Neural cell (in vitro differentiated cells): Measurements from ENCODE around the gene HBEGF. TPM values are rescaled to one million over a fixed set of nuclear protein-coding genes. Genes with fewer than 3 reads are reported as not detected.

Experiments
- H2AFZ ChIP-seq: fragments of 200-600, 300-800 bp; sonication (generic), shearing (Covaris generic); 2 replicates; pipeline ENCODE4 v1.6.0; 2014; ENCODE audit warnings: low read depth, mild to moderate bottlenecking, antibody characterized with exemption, low read length, moderate library complexity
- H3F3A ChIP-seq: fragments of 200-600 bp; shearing (Covaris generic); 2 replicates; pipeline ENCODE4 v1.6.1; 2016; ENCODE audit warnings: mild to moderate bottlenecking, moderate library complexity, mixed read lengths, antibody characterized with exemption, low read length; ENCODE audit not compliant: insufficient read depth, poor library complexity, severe bottlenecking
- H3K27ac ChIP-seq: fragments of 200-600, 300-800 bp; sonication (generic), shearing (Covaris generic); 2 replicates; pipeline ENCODE4 v1.5.1; 2014; ENCODE audit warnings: mild to moderate bottlenecking, low read length, moderate library complexity
- H3K27me3 ChIP-seq: fragments of 300-800, 200-600 bp; sonication (generic), shearing (Covaris generic); 2 replicates; pipeline ENCODE4 v1.6.0; 2014; ENCODE audit warnings: mild to moderate bottlenecking, low read depth, low read length, moderate library complexity; ENCODE audit not compliant: insufficient read depth
- H3K36me3 ChIP-seq: fragments of 300-800, 200-600 bp; sonication (generic), shearing (Covaris generic); 2 replicates; pipeline ENCODE4 v1.5.1; 2014; ENCODE audit warnings: mild to moderate bottlenecking, antibody characterized with exemption, low read length, moderate library complexity; ENCODE audit not compliant: insufficient read depth
- H3K4me2 ChIP-seq: fragments of 300-800, 200-600 bp; sonication (generic), shearing (Covaris generic); 2 replicates; pipeline ENCODE4 v1.6.0; 2014; ENCODE audit warnings: mild to moderate bottlenecking, low read length
- H3K4me3 ChIP-seq: fragments of 300-800, 200-600 bp; sonication (generic), shearing (Covaris generic); 2 replicates; pipeline ENCODE4 v1.5.1; 2014; ENCODE audit warnings: mild to moderate bottlenecking, low read length, moderate library complexity
- H3K79me2 ChIP-seq: fragments of 200-600 bp; shearing (Covaris generic); replicated peaks from 2 replicates; pipeline ENCODE4 v1.6.0; 2014; ENCODE audit warnings: mild to moderate bottlenecking, low read length, moderate library complexity; ENCODE audit not compliant: insufficient read depth
- H3K9ac ChIP-seq: fragments of 300-800, 200-600 bp; sonication (generic), shearing (Covaris generic); 2 replicates; pipeline ENCODE4 v1.6.1; 2016; ENCODE audit warnings: mild to moderate bottlenecking, low read length, mixed read lengths
- H3K9me2 ChIP-seq: fragments of 200-600 bp; shearing (Covaris generic); 2 replicates; pipeline ENCODE4 v1.6.1; 2016; ENCODE audit warnings: mild to moderate bottlenecking, low read length, mixed read lengths; ENCODE audit not compliant: insufficient read depth
- H3K9me3 ChIP-seq: fragments of 200-600, 300-800 bp; sonication (generic), shearing (Covaris generic); 2 replicates; pipeline ENCODE4 v1.6.1; 2016; ENCODE audit warnings: mild to moderate bottlenecking, mixed run types, low read length, moderate library complexity, mixed read lengths
- H4K20me1 ChIP-seq: fragments of 200-600 bp; shearing (Covaris generic); 2 replicates; pipeline ENCODE4 v1.6.1; 2016; ENCODE audit warnings: mild to moderate bottlenecking, mixed run types; ENCODE audit not compliant: insufficient read depth
- CTCF ChIP-seq: fragments of 450-650 bp; IDR thresholded peaks from 2 replicates; pipeline ENCODE4 v1.5.1; 2014; ENCODE audit warnings: antibody characterized with exemption, mild to moderate bottlenecking, moderate library complexity; ENCODE audit not compliant: poor library complexity, severe bottlenecking
- EP300 ChIP-seq: fragments of 450-650 bp; conservative IDR thresholded peaks from 2 replicates; pipeline ENCODE4 v1.6.1; 2014; ENCODE audit warnings: antibody characterized with exemption, mild to moderate bottlenecking, moderate library complexity; ENCODE audit not compliant: poor library complexity, severe bottlenecking
- EZH2 ChIP-seq: fragments of 200-600, 300-800 bp; shearing (Covaris generic), sonication (generic); IDR thresholded peaks from 2 replicates; pipeline ENCODE4 v1.6.1; 2014; ENCODE audit warnings: antibody characterized with exemption, low read length, borderline replicate concordance, mild to moderate bottlenecking; ENCODE audit not compliant: insufficient read depth, poor library complexity, severe bottlenecking
- MXI1 ChIP-seq: fragments of 450-650 bp; conservative IDR thresholded peaks from 2 replicates; pipeline ENCODE4 v1.6.1; 2014; ENCODE audit warnings: antibody characterized with exemption, mild to moderate bottlenecking; ENCODE audit not compliant: poor library complexity, severe bottlenecking
- POLR2AphosphoS5 ChIP-seq: IDR thresholded peaks from 2 replicates; pipeline ENCODE4 v1.6.1; 2012
- RAD21 ChIP-seq: fragments of 450-650 bp; conservative IDR thresholded peaks from 2 replicates; pipeline ENCODE4 v1.6.1; 2014; ENCODE audit warnings: antibody characterized with exemption, mild to moderate bottlenecking, moderate library complexity
- REST ChIP-seq: IDR thresholded peaks from 2 replicates; pipeline ENCODE4 v1.6.1; 2012; ENCODE audit warnings: borderline replicate concordance
- SMC3 ChIP-seq: fragments of 450-650 bp; conservative IDR thresholded peaks from 2 replicates; pipeline ENCODE4 v1.6.1; 2014; ENCODE audit warnings: antibody characterized with exemption, mild to moderate bottlenecking, moderate library complexity; ENCODE audit not compliant: poor library complexity
- TAF1 ChIP-seq: IDR thresholded peaks from 2 replicates; pipeline ENCODE4 v1.6.1; 2012; ENCODE audit warnings: low read depth
- polyA plus RNA-seq: library from polyadenylated mRNA; depleted of rRNA; stranded (reverse); fragments of >200 nt; gene quantifications from 2 replicates; pipeline ENCODE4 v1.2.3, GENCODE V29; 2014

The HBEGF gene
- polyA plus RNA-seq, 1 donor from 2014 or later, result 9.8 TPM

- Histone ChIP-seq H3K4me2 (no peak overlapping the region), H3K4me3 (no peak overlapping the region), H3F3A (no peaks in the 10 kb centered on the region), H3K27me3 (no peaks in the 10 kb centered on the region), H3K36me3 (no peaks in the 10 kb centered on the region), H3K9me2 (no peaks in the 10 kb centered on the region), H4K20me1 (no peaks in the 10 kb centered on the region), H2AFZ (no peak overlapping the region), H3K9ac (no peak overlapping the region), H3K27ac (no peak overlapping the region), H3K79me2 (no peaks in the 10 kb centered on the region), H3K9me3 (no peaks in the 10 kb centered on the region)
- TF ChIP-seq CTCF (no peak), EZH2 (no peak), REST (no peak), MXI1 (no peak), EP300 (no peak), SMC3 (no peak), POLR2AphosphoS5 (no peak), RAD21 (no peak), TAF1 (no peak)
Observed at GRCh38 chr5:140312067-140312790, 34.2 kb downstream of the HBEGF start.

- Histone ChIP-seq H3F3A (no peaks in the 10 kb centered on the region), H3K9ac (no peak overlapping the region), H3K27ac (no peak overlapping the region), H3K9me3 (no peaks in the 10 kb centered on the region), H2AFZ (no peak overlapping the region), H3K36me3 (no peaks in the 10 kb centered on the region), H3K27me3 (no peaks in the 10 kb centered on the region), H3K4me2 (no peak overlapping the region), H3K4me3 (no peak overlapping the region), H3K9me2 (no peaks in the 10 kb centered on the region), H4K20me1 (no peaks in the 10 kb centered on the region), H3K79me2 (no peaks in the 10 kb centered on the region)
- TF ChIP-seq POLR2AphosphoS5, result no peak
- TF ChIP-seq TAF1, result no peak
- TF ChIP-seq REST, result no peak
- TF ChIP-seq MXI1, result no peak
- no peak for TF ChIP-seq EP300
- no peak for TF ChIP-seq CTCF
- TF ChIP-seq RAD21, result no peak
- TF ChIP-seq EZH2, result no peak
- TF ChIP-seq SMC3, result no peak
Observed at GRCh38 chr5:140311011-140311467, 35.4 kb downstream of the HBEGF start.
